AG10803 (cell line): ENCODE results near the gene GFM2.
"Not testable (repeated sequence)": the region's sequence is repeated elsewhere in the genome, so short reads cannot be mapped to it uniquely, and the experiment has no call there.

Experiments
- DNase-seq: peaks from one replicate; pipeline ENCODE4 v3.0.0; 2010; ENCODE audit warnings: low read depth
- H3K4me3 ChIP-seq: 2 replicates; pipeline ENCODE4 v1.5.1; 2011; ENCODE audit warnings: mild to moderate bottlenecking, low read length, control low read depth
- CTCF ChIP-seq: conservative IDR thresholded peaks from 2 replicates; pipeline ENCODE4 v1.5.1; 2011; ENCODE audit warnings: mild to moderate bottlenecking, low read length, control low read depth, inconsistent platforms

GFM2 gene

GRCh38 chr5:74766849-74767578 is at the start of gene GFM2, which contains the start of gene NSA2:
TSS of gene GFM2 (minus strand) at chr5:74767117. CDS start at chr5:74763742, 3,375 bp downstream.
TSS of gene NSA2 (plus strand) at chr5:74767249. CDS start at chr5:74767361, 112 bp downstream.
- H3K4me3 ChIP-seq, result peak within 1 kb of the TSS; percentile 96
- peak; percentile 92 for DNase-seq
- no peak for TF ChIP-seq CTCF

- no peak for TF ChIP-seq CTCF
- H3K4me3 ChIP-seq, result no peak overlapping the region
- DNase-seq, result no peak
Measured at GRCh38 chr5:74810915-74811314, 44.0 kb upstream of the GFM2 start.

GRCh38 chr5:74801941-74802340 is 35.0 kb upstream of the GFM2 start:
- no peak for TF ChIP-seq CTCF
- DNase-seq, result no peak

GRCh38 chr5:74801197-74801596 is 34.3 kb upstream of the GFM2 start:
- no peak overlapping the region for H3K4me3 ChIP-seq
- no peak for DNase-seq
- no peak for TF ChIP-seq CTCF

More at GRCh38 chr5:74801941-74802340, 35.0 kb upstream of the GFM2 start:
- H3K4me3 ChIP-seq, result no peak overlapping the region

GRCh38 chr5:74798977-74799911 is 32.3 kb upstream of the GFM2 start:
- no peak for TF ChIP-seq CTCF
- H3K4me3 ChIP-seq, result no peak overlapping the region
- DNase-seq, result no peak

GRCh38 chr5:74791669-74792068 is 24.8 kb upstream of the GFM2 start:
- not testable (repeated sequence) for H3K4me3 ChIP-seq, DNase-seq

- DNase-seq, result no peak
- no peak overlapping the region for H3K4me3 ChIP-seq
- no peak for TF ChIP-seq CTCF
Measured at GRCh38 chr5:74787424-74787823, 20.5 kb upstream of the GFM2 start.
